Activated CD4-positive, alpha-beta T cell treated with anti-CD3 and anti-CD28 coated beads, Interleukin-2, amount 10 ng/mL, durations not matched to agents 7 days and 5 days (primary cell): ENCODE data around the gene CEP76. TPM values are rescaled to one million over a fixed set of nuclear protein-coding genes. Genes with fewer than 3 reads are reported as not detected.

Source experiments
- CTCF ChIA-PET: fragments of 350-600 bp; sonication (Branson Sonifier 250); formaldehyde crosslinking; loops from one replicate; lab custom pipeline; 2021; ENCODE audit warnings: antibody characterized with exemption; lab: Charles Lee
- POLR2A ChIA-PET: fragments of 350-600 bp; sonication (Branson Sonifier 250); formaldehyde crosslinking; loops from one replicate; lab custom pipeline; 2021; ENCODE audit warnings: antibody characterized with exemption; lab: Charles Lee
- DNase-seq: peaks from one replicate; pipeline ENCODE4 v3.0.0-alpha.2; 2020
- H3K27ac Mint-ChIP-seq: one replicate; pipeline ENCODE4 v1.8.0; 2021; ENCODE audit warnings: mild to moderate bottlenecking, moderate library complexity, mixed read lengths
- H3K27me3 Mint-ChIP-seq: one replicate; pipeline ENCODE4 v1.8.0; 2021; ENCODE audit warnings: mixed read lengths
- H3K36me3 Mint-ChIP-seq: one replicate; pipeline ENCODE4 v1.8.0; 2021; ENCODE audit warnings: low read depth, mixed read lengths
- H3K4me1 Mint-ChIP-seq: one replicate; pipeline ENCODE4 v1.8.0; 2021; ENCODE audit warnings: mixed read lengths
- H3K4me3 Mint-ChIP-seq: one replicate; pipeline ENCODE4 v1.8.0; 2021; ENCODE audit warnings: mild to moderate bottlenecking, moderate library complexity, mixed read lengths
- H3K9me3 Mint-ChIP-seq: one replicate; pipeline ENCODE4 v1.8.0; 2021; ENCODE audit warnings: mixed read lengths
- total RNA-seq, 2 experiments: library from RNA; stranded (reverse); gene quantifications; one replicate each; pipeline ENCODE4 v1.2.3, GENCODE V29; 2021

CEP76 gene
- total RNA-seq, 2 experiments from 2014 or later, result 16.2 to 19.2 TPM

DNA sequence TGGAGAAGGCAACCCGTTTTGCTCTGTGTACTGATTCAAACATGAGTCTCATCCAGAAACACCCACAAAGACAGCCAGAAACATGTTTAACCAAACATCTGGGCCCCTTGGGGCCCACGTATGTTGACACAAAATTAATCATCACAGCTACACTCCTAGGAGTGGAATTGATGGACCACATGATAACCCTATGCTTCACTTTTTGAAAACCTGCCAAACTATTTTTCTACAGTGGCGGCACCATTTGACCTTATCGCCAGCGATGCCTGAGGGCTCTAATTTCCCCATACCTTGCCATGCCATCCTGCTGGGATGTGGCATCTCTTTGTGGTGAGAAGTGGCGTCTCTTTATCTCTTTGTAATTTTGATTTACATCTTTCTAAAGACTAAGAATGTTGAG, 38.8 kb upstream of the CEP76 start:
- POLR2A ChIA-PET, result no interaction called here
- Mint-ChIP-seq H3K4me1 (peaks cover 3% of the 10 kb centered on the region), H3K27ac (no peak overlapping the region), H3K4me3 (no peak overlapping the region), H3K27me3 (no peaks in the 10 kb centered on the region), H3K9me3 (no peaks in the 10 kb centered on the region), H3K36me3 (no peaks in the 10 kb centered on the region)
- DNase-seq, result no peak
- CTCF ChIA-PET, result no interaction called here

DNA sequence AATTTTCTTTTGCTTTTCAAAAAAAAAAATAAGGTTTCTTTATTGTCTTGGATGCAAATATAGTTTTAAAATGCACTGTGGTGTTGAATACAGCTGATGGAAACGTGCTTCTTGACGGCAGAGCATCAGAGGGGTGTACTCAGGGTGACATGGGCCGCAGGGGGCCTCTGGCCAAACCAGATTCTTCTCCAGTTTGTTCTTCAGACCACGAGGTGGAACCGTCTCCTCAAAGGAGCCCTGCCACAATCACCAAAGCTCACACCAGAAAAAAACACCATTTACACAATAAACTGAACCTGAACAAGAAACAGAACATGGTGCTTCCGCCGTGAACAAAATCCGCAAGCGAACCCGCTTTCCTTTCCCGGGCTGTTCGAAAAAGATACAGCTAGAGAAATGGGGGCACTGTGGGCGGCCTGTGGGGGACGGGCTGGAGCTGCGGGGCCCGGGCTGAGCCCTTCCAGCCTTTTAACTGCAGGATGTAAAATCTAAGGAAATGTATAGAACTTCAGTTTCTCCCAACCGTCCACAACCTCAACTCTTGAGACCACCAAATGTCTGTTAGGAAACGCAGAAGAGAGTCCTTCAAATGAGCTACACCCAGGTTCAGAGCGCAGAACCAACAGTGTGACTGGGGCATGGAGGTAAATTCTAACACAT, 34.9 kb upstream of the CEP76 start:
- no peak for DNase-seq
- POLR2A ChIA-PET, result no interaction called here
- Mint-ChIP-seq H3K9me3 (no peaks in the 10 kb centered on the region), H3K27me3 (no peaks in the 10 kb centered on the region), H3K27ac (no peak overlapping the region), H3K4me1 (no peaks in the 10 kb centered on the region), H3K4me3 (no peak overlapping the region), H3K36me3 (no peaks in the 10 kb centered on the region)
- CTCF ChIA-PET, result interaction anchor here (0.9 to 1.0 kb wide), 2 partner anchors 178 to 197 kb away, joined by 3 read pairs; no protein-coding TSS in a partner anchor

DNA sequence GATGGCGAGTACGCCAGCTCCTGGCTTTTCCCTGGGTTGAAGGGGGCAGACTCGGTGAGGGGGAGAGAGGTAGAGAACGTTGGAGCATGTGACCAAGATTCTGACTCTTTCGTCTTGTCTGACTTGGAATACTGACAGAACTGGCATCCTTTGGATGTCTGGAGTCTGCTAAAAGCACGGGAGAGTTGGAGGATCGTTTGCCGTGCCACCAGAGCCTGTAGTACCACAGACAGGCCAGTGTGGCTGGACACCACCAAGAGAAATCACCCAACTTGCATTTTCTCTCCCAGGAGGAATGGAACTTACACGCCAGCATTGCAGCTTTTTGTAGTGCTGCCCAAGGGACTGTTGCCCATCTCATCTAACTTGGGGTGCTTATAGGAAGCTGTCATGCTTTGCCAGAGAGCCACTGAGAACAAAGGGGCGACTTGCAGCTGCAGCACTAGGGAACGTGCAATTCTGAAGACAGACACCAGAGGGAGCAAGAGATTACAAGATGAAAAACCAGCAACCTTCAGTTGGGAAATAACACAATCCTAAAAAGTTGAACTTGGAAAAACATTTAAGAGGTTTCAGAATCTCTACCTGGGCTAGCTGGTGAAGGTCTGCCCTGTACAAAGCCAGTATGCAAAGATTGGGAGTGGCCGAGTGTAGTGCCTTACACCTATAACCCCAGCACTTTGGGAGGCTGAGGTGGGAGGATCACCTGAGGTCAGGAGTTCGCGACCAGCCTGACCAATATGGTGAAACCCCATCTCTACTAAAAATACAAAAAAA, 24.4 kb upstream of the CEP76 start:
- POLR2A ChIA-PET, result interaction anchor here (0.7 kb wide), 1 partner anchor 14 kb away, joined by 6 read pairs; no protein-coding TSS in a partner anchor
- no peak overlapping the region for H3K4me3 Mint-ChIP-seq

DNA sequence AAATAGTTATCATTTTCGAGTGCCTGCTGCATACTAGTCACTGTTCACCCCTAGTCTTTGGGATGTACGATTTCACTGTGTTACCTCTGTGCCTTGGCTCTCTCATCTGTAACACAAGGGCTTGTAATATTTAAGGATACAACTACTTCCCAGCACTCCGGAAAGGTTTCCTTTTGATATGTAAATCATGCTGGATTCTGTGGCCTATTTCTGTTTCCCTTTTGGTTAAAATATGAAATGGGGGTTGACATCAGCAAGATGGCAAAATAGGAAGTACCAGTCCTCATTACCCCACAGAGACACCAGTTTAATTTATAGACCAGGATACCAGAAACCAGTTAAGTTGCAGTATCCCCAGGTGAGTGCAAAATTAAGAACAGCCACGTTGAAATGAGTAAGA, 23.8 kb upstream of the CEP76 start:
- H3K4me3 Mint-ChIP-seq, result no peak overlapping the region
- POLR2A ChIA-PET, result no interaction called here
- no peak for DNase-seq
- H3K4me1 Mint-ChIP-seq, result peaks cover 8% of the 10 kb centered on the region
- H3K36me3 Mint-ChIP-seq, result peaks cover 31% of the 10 kb centered on the region
- H3K27ac Mint-ChIP-seq, result no peak overlapping the region
- H3K27me3 Mint-ChIP-seq, result no peaks in the 10 kb centered on the region
- H3K9me3 Mint-ChIP-seq, result no peaks in the 10 kb centered on the region
- CTCF ChIA-PET, result interaction anchor here (0.6 to 1.9 kb wide), 12 partner anchors 11 to 451 kb away, joined by 3 to 14 read pairs (median 3); no protein-coding TSS in a partner anchor

More for the DNA sequence above, 24.4 kb upstream of the CEP76 start:
- Mint-ChIP-seq H3K27me3 (no peaks in the 10 kb centered on the region), H3K36me3 (peaks cover 28% of the 10 kb centered on the region), H3K4me1 (peaks cover 4% of the 10 kb centered on the region), H3K9me3 (no peaks in the 10 kb centered on the region), H3K27ac (no peak overlapping the region)
- CTCF ChIA-PET, result interaction anchor here (0.5 to 1.9 kb wide), 17 partner anchors 11 to 720 kb away, joined by 3 to 14 read pairs (median 3); no protein-coding TSS in a partner anchor
- peak; percentile 76 for DNase-seq

DNA sequence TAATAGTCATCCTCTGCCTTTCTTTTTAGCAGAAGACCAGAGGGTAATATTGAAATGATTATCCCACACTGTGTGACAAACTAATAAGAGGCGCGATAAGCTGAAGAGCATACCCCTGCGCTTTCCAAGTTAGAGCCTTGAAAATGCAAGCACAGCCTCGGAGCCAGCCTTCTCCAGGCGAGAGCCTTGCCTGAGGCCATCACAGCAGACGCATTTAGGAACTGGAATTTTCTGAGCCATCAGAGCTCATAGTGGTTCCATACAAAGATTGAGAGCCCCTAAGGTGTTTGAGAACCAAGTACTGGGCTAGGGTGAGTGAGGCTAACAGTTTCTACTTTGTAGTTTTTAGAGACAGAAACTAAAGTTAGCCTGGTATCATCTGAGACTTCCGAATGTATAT, 20.2 kb upstream of the CEP76 start:
- Mint-ChIP-seq H3K27me3 (no peaks in the 10 kb centered on the region), H3K9me3 (no peaks in the 10 kb centered on the region), H3K27ac (no peak overlapping the region), H3K36me3 (peaks cover 41% of the 10 kb centered on the region), H3K4me1 (peaks cover 19% of the 10 kb centered on the region), H3K4me3 (no peak overlapping the region)
- no peak for DNase-seq
- CTCF ChIA-PET, result interaction anchor here (0.7 to 3.6 kb wide), 3 partner anchors 11 to 212 kb away, joined by 3 to 15 read pairs (median 3); no protein-coding TSS in a partner anchor
- POLR2A ChIA-PET, result interaction anchor here (0.7 kb wide), 1 partner anchor 11 kb away, joined by 3 read pairs; no protein-coding TSS in a partner anchor

DNA sequence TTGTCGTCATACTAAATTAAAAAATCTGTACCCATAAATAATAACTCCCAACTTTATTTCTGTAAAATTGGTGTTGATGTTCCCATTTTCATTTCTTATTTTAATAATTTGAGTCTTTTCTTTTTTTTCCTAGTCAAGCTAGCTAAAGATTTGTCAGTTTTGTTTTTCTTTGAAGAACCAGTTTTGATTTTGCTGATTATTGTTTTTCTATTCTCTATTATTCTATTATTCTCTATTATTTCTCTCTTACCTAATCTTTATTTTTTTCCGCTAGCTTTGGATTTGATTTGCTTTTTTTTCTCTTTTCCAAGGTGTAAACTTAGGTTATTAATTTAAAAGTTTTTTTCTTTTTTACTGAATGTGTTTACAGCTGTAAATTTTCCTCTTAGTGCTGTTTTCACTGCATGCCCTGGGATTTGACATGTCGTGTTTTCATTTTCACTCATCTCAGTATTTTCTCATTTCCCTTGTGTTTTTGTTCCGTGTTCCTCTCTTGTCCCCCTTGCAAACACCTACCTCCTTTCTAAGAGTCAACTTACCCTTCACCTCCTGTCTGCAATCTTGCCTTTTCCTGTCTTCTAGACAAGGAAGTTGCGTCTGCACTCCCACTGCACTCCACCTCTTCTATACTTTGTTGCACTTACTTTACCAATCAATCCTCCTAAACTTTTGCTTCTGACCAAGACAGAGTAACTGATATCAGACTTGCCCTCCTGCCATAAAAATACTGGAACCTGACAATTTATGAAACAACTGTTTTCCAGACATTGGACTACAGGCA, 19.2 kb upstream of the CEP76 start:
- no peak for DNase-seq
- no peaks in the 10 kb centered on the region for H3K9me3 Mint-ChIP-seq
- ChIA-PET POLR2A (no interaction called here), CTCF (interaction anchor here (0.6 to 3.6 kb wide), 2 partner anchors 203 to 213 kb away, joined by 3 to 15 read pairs; no protein-coding TSS in a partner anchor)
- peaks cover 21% of the 10 kb centered on the region for H3K4me1 Mint-ChIP-seq
- peaks cover 44% of the 10 kb centered on the region for H3K36me3 Mint-ChIP-seq
- H3K27ac Mint-ChIP-seq, result peak overlapping the region; percentile 82
- no peaks in the 10 kb centered on the region for H3K27me3 Mint-ChIP-seq
- H3K4me3 Mint-ChIP-seq, result no peak overlapping the region

DNA sequence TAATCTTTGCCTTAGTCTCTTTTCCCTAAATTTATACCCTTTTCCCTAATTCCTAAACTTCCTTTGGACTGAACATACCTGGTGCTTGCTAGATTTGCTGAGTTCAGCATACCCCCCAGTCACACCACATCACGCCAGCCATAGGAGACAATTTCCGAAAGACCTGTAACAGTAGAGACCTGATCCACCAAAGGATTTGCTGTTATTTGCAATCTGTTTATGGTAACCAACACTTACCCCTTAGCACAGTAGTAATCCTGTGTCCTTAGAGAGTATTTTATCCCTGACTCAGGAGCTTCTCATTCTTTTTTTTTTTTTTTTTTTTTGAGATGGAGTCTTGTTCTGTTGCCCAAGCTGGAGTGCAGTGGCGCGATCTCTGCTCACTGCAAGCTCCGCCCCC, 8.9 kb upstream of the CEP76 start:
- Mint-ChIP-seq H3K4me3 (no peak overlapping the region), H3K9me3 (no peaks in the 10 kb centered on the region), H3K4me1 (peaks cover 4% of the 10 kb centered on the region), H3K27ac (no peak overlapping the region), H3K36me3 (peaks cover 50% of the 10 kb centered on the region), H3K27me3 (no peaks in the 10 kb centered on the region)
- DNase-seq, result no peak
- POLR2A ChIA-PET, result interaction anchor here (0.6 kb wide), 1 partner anchor 11 kb away, joined by 3 read pairs; no protein-coding TSS in a partner anchor
- CTCF ChIA-PET, result interaction anchor here (1.0 to 1.9 kb wide), 4 partner anchors 11 to 19 kb away, joined by 3 to 6 read pairs (median 4); no protein-coding TSS in a partner anchor

DNA sequence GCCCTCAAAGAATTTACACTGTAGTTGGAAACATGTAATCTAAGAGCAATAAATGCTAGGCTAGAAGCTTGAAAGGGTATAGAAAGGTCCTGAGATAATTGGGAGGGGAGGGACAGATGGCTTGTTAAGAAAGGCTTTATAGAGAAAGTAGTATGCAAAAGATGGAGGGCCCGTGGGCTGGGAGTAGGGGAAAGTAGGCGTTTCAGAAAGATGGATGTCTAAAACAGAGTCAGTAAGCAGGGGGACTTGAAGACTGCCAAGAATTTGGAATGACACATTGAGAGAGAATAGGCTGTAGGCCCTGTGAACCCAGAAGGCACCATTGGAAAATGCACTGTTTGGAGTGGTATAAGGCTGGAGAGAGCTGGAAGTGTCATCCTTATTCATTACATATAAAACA, 1.1 kb upstream of the CEP76 start:
- Mint-ChIP-seq H3K27ac (peak overlapping the region; percentile 100), H3K27me3 (no peaks in the 10 kb centered on the region), H3K4me1 (peaks cover 43% of the 10 kb centered on the region), H3K36me3 (peaks cover 46% of the 10 kb centered on the region), H3K9me3 (no peaks in the 10 kb centered on the region), H3K4me3 (peak overlapping the region; percentile 93)
- POLR2A ChIA-PET, result no interaction called here
- DNase-seq, result peak; percentile 20
- CTCF ChIA-PET, result no interaction called here

DNA sequence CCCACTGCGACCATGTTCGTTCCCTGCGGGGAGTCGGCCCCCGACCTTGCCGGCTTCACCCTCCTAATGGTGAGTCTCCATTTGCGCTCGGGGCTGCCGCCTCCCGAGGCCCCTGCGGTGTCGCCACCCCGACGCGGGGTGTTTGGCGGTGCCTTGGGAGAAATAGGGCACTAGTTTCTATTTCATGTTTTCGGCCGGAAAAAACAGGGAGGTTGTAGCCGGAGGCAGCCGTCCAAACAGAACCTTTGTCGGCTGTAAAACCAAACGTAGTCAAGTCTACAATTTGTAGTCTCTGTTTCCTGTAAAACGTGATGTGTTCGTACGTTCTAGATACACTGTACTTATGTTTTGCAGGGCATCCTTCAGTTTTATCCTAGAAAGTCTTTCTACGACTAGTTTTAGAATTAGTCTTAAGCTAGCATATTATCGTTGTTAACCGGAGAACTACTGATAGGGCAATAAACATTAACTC, 609 bp upstream of the CEP76 start:
- Mint-ChIP-seq H3K27ac (peak overlapping the region; percentile 100), H3K4me1 (peaks cover 46% of the 10 kb centered on the region), H3K9me3 (no peaks in the 10 kb centered on the region), H3K4me3 (peak overlapping the region; percentile 93), H3K27me3 (no peaks in the 10 kb centered on the region), H3K36me3 (peaks cover 49% of the 10 kb centered on the region)
- CTCF ChIA-PET, result interaction anchor here (0.7 to 2.8 kb wide), 3 partner anchors 11 to 21 kb away, joined by 3 to 13 read pairs (median 5); no protein-coding TSS in a partner anchor
- no peak for DNase-seq
- POLR2A ChIA-PET, result no interaction called here

DNA sequence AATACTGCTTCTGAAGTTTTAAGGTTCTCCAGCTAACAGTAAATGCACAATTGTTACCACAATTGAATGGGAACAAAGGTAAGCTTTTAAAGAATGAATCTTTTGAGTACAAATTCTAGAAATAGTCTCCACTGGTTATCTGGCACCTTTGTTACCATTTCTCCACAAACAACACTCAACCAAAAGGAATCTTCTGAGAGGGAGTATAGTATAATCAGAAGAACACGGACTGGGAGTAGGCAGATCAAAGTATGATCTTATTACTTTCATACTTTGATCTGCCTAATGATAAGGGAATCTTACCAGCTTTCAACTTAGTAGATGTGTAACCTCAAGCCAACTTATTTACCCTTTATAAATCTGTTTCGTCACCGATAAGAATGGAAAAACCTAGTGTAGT, 1.4 kb downstream of the CEP76 start:
- Mint-ChIP-seq H3K4me3 (peak overlapping the region; percentile 93), H3K36me3 (peaks cover 48% of the 10 kb centered on the region), H3K9me3 (no peaks in the 10 kb centered on the region), H3K27ac (peak overlapping the region; percentile 100), H3K4me1 (peaks cover 44% of the 10 kb centered on the region), H3K27me3 (no peaks in the 10 kb centered on the region)
- CTCF ChIA-PET, result interaction anchor here (0.6 to 2.8 kb wide), 4 partner anchors 9 to 310 kb away, joined by 5 to 13 read pairs (median 6); no protein-coding TSS in a partner anchor
- POLR2A ChIA-PET, result no interaction called here
- DNase-seq, result no peak

DNA sequence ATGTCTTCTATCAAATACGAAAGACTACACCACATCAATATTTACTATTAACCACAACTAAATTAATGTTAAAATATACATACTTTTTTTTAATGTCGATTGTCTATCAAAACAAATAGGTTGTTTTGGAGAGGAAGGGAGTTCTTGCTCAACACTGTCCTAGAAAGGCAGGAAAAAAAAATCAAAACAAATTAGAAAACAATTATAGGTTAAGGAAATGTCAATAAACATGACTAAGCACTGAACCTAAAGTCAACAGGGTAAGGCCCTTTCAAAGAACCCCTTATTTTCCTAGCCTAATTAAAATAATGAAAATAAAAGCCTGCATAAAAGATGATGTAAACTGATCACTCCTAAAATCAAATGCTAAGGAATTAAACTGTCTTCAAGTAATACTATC, 2.8 kb downstream of the CEP76 start:
- H3K9me3 Mint-ChIP-seq, result no peaks in the 10 kb centered on the region
- H3K27ac Mint-ChIP-seq, result no peak overlapping the region
- no peaks in the 10 kb centered on the region for H3K27me3 Mint-ChIP-seq
- H3K4me3 Mint-ChIP-seq, result no peak overlapping the region
- CTCF ChIA-PET, result no interaction called here
- H3K4me1 Mint-ChIP-seq, result peaks cover 37% of the 10 kb centered on the region
- POLR2A ChIA-PET, result interaction anchor here (0.7 kb wide), 1 partner anchor 88 kb away, joined by 3 read pairs; no protein-coding TSS in a partner anchor
- no peak for DNase-seq
- peaks cover 41% of the 10 kb centered on the region for H3K36me3 Mint-ChIP-seq

DNA sequence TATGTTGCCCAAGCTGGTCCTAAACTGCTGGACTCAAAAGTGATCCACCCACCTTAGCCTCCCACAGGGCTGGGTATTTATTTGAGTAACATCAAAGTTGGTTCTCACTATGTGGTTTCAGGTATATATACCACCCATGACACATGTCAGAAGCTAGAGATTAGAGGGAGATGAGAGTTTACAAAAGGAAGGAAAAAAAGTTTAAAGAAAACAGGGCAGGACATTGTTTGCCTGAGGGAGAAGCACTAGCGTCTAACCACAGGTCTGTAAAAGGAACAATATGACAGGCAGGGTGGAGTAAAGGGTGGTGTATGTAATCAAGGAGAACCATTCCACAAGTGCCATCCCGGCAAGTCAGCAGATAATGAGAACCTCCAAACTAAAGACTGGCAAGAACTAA, 8.5 kb downstream of the CEP76 start:
- Mint-ChIP-seq H3K27me3 (no peaks in the 10 kb centered on the region), H3K27ac (no peak overlapping the region), H3K9me3 (no peaks in the 10 kb centered on the region), H3K36me3 (peaks cover 26% of the 10 kb centered on the region), H3K4me3 (no peak overlapping the region), H3K4me1 (peaks cover 26% of the 10 kb centered on the region)
- ChIA-PET CTCF (interaction anchor here (1.0 to 3.6 kb wide), 4 partner anchors 8 to 241 kb away, joined by 3 to 13 read pairs (median 3); partner anchors contain the start of genes CEP76 and PSMG2), POLR2A (no interaction called here)
- no peak for DNase-seq
